ENCODE results near the gene HLA-DOB.
A peak's percentile ranks its signal among the peaks of the same experiment; 100 is the strongest.

Gene HLA-DOB

DNA sequence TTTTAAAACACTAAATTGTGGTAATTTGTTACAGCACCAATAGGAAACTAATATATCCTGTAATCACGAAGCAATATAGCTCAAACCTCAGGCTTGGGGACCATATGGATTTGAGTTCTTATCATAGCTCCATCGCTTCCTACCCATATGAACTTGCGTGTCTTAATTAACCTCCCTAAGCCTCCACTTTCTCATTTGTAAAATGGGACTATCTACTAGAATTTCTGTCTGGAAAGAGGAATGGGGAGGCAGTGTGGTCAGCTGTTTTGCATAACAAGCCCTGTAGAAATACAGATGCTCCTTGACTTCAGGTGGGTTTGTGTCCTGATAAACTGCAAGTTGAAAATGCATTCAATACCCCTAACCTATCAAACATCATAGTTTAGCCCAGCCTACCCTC, 17.1 kb downstream of the HLA-DOB start:
- TF ChIP-seq, protein P1, sequence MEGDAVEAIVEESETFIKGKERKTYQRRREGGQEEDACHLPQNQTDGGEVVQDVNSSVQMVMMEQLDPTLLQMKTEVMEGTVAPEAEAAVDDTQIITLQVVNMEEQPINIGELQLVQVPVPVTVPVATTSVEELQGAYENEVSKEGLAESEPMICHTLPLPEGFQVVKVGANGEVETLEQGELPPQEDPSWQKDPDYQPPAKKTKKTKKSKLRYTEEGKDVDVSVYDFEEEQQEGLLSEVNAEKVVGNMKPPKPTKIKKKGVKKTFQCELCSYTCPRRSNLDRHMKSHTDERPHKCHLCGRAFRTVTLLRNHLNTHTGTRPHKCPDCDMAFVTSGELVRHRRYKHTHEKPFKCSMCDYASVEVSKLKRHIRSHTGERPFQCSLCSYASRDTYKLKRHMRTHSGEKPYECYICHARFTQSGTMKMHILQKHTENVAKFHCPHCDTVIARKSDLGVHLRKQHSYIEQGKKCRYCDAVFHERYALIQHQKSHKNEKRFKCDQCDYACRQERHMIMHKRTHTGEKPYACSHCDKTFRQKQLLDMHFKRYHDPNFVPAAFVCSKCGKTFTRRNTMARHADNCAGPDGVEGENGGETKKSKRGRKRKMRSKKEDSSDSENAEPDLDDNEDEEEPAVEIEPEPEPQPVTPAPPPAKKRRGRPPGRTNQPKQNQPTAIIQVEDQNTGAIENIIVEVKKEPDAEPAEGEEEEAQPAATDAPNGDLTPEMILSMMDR (conservative IDR thresholded peaks at IDR 0.05; ENCODE audit: low read depth, low read length) = no peak
- DNase-seq (ENCODE audit: low read depth) = no peak
- H3K4me3 ChIP-seq (ENCODE audit: low read depth, low read length) = no peak overlapping the region

DNA sequence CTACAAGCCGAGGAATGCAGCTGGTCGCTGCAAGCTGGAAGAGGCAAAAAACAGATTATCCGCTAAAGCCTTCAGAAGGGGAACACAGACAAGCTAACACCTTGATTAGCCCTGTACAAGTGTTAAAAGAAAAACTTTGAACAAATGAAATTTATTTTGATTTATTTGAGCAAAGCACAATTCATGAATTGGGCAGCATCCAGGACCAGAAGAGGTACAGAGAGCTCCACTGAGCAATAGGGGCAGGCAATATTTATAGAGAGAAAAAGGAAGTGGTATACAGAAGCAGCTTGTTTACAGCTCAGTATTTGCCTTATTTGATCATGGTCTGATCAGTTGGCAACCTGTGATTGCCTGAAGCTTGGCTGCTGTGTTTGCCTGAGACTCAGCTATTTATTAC, 17.6 kb downstream of the HLA-DOB start:
- DNase-seq (ENCODE audit: low read depth) = no peak
- TF ChIP-seq, protein P1 (conservative IDR thresholded peaks at IDR 0.05; ENCODE audit: low read depth, low read length) = no peak
- no peak overlapping the region for H3K4me3 ChIP-seq (ENCODE audit: low read depth, low read length)

DNA sequence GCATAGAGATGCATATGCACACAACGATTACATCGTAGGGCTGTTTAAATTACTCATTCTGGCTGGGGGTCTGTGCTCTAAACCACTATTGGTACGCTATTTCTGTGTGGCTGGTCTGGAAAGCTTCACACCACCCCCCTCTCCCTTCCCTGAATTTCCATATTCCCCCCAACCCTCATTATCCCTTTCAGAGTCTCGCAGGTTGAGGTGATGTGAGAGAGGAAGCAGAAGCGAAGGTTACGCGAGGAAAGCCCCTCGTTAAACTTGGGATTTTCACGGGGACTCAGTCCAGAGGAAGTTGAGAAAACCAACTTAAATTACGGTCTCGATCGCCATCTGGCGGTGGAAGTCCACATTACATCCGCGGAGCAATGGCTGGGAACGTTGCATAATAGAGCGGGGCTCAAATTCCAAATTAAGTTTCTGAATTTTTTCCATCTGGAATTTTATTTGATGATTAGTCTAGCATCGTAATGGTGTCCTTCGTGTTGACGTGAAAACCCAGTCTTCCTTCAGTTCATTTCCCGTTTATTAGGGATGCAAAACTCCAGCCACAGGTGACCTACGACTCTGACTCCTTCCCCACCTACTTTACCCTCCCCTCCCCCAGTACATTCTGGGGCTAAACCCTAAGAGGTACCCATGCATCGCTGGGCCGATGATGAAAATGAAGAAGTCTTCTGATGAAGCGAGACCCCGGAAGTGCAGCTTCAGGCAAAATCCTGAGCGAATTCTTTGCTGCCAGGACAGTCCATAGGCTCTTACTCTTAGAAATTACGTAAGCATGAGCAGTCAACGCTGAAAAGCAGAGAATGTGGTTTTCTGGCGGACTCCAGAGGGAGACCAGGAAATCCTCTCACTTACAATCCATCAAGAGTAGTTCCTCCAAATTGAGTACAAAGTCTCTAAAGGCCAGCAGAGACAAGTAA, 19.7 kb downstream of the HLA-DOB start:
- peak overlapping the region; percentile 23 for H3K4me3 ChIP-seq (ENCODE audit: low read depth, low read length)
- TF ChIP-seq, protein P1 (conservative IDR thresholded peaks at IDR 0.05; ENCODE audit: low read depth, low read length) = peak; percentile 87
- peak; percentile 71 for DNase-seq (ENCODE audit: low read depth)

DNA sequence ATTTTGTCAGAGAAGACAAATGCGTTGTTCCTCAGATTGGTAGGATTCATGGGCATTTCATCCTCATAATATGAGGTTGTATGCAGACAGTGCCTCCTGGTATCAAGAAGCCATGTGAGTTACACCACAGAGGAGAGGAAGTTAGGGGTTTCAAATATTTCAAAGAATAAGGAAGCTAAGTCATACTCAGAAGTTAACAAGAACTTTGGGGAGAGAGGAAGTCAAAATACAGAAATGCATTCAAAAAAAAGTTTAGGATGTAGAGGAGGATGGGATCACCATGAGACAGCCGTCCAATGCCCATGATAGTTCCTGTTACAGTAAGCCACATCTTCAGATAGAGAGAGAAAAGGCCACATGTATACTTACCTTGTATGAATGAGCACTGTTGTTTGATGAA, 22.3 kb downstream of the HLA-DOB start:
- TF ChIP-seq, protein P1 (conservative IDR thresholded peaks at IDR 0.05; ENCODE audit: low read depth, low read length) = no peak

DNA sequence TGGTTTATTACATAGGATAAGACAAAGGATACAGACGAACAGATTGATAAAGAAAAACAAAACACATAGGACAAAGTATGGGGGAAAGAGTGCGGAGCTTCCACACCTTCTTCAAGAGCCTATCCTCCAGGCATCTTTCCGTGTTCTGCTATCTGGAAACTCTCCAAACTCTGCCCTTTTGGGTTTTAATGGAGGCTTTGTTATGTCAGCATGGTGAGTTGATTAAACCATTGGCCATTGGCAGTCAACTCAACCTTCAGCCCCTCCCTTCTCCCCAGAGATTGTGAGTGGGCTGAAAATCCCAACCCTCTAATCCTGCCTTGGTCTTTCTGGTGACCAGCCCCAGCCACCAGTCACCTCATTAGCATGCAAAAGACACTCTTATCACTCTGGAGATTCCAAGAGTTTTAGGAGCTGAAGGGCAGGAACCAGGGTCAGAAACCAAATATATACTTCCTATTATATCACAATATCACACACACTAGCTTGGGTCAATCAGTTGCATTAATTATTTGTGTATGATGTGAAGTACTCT, 23.8 kb downstream of the HLA-DOB start:
- H3K4me3 ChIP-seq (ENCODE audit: low read depth, low read length) = no peak overlapping the region
- TF ChIP-seq, protein P1 (conservative IDR thresholded peaks at IDR 0.05; ENCODE audit: low read depth, low read length) = no peak
- DNase-seq (ENCODE audit: low read depth) = no peak

More for the DNA sequence above, 22.3 kb downstream of the HLA-DOB start:
- no peak for DNase-seq (ENCODE audit: low read depth)
- no peak overlapping the region for H3K4me3 ChIP-seq (ENCODE audit: low read depth, low read length)

DNA sequence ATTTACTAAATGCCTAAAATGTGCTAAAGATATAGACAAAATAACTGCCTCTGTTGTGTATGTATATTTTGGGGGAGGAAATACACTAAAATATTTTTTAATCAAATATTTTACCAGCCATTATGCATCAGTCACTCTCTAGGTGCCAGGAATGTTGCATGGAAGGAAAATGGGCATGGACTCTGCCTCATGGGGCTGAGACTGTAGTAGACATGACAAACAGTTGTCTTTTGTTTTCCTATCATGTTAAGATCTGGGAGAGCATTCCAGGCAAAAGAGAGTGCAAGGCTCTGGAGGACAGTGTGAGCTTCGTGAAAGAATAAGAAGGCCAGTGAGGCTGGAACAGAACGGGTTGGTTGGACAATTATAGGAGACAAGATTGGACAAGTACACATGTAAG, 26.5 kb downstream of the HLA-DOB start:
- DNase-seq (ENCODE audit: low read depth) = no peak
- TF ChIP-seq, protein P1 (conservative IDR thresholded peaks at IDR 0.05; ENCODE audit: low read depth, low read length) = no peak
- H3K4me3 ChIP-seq (ENCODE audit: low read depth, low read length) = no peak overlapping the region

All from choroid plexus epithelial cell (primary cell).